Measurements from ENCODE around the gene CDHR5.
A peak's percentile ranks its signal among the peaks of the same experiment; 100 is the strongest.

Gene CDHR5

DNA sequence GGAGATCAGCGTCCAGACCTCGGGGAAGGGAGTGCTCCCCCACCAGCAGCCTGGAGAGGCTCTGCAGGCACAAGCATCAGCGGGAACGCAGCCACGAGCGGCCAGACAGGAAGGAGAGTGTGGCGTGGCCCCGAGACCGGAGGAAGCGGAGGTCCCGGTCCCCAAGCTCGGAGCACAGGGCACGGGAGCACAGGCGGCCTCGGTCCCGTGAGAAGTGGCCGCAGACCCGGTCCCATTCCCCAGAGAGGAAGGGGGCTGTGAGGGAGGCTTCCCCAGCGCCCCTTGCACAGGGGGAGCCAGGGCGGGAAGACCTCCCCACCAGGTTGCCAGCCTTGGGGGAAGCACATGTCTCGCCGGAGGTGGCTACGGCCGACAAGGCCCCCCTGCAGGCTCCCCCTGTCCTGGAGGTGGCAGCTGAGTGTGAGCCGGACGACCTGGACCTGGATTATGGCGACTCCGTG, 15.9 kb downstream of the CDHR5 start:
- no peak for TF ChIP-seq CTCF (IDR thresholded peaks at IDR 0.05; ENCODE audit: low read length, missing control alignments)
- no peak overlapping the region for H3K4me3 ChIP-seq (replicated peaks; ENCODE audit: low read depth, low read length)
- DNase-seq (ENCODE audit: low read depth) = no peak

GRCh38 chr11:607971-608659, 16.6 kb downstream of the CDHR5 start:
- no peak overlapping the region for H3K4me3 ChIP-seq (replicated peaks; ENCODE audit: low read depth, low read length)
- TF ChIP-seq CTCF (IDR thresholded peaks at IDR 0.05; ENCODE audit: low read length, missing control alignments) = no peak
- DNase-seq (ENCODE audit: low read depth) = no peak

DNA sequence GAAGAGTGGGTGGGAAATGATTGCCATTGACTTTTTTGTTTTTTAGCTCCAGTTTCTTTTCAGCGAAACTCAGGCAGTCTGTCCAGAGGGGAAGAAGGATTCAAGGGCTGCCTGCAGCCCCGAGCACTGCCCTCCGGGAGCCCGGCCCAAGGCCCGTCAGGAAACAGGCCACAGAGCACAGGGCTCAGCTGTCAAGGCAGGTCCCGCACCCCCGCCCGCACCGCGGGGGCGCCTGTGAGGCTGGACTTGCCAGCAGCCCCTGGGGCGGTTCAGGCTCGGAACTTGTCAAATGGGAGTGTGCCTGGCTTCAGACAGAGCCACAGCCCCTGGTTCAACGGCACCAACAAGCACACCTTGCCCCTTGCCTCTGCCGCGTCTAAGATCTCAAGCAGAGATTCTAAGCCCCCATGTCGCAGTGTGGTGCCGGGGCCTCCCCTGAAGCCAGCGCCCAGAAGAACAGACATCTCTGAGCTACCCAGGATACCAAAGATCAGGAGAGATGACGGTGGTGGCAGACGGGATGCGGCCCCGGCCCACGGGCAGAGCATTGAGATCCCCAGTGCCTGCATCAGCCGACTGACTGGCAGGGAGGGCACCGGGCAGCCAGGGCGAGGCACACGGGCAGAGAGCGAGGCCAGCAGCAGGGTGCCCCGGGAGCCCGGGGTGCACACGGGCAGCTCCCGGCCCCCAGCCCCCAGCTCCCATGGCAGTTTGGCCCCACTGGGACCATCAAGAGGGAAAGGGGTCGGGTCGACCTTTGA, 17.6 kb downstream of the CDHR5 start:
- TF ChIP-seq CTCF (IDR thresholded peaks at IDR 0.05; ENCODE audit: low read length, missing control alignments) = no peak
- DNase-seq (ENCODE audit: low read depth) = no peak
- no peak overlapping the region for H3K4me3 ChIP-seq (replicated peaks; ENCODE audit: low read depth, low read length)

- no peak overlapping the region for H3K4me3 ChIP-seq (replicated peaks; ENCODE audit: low read depth, low read length)
- no peak for TF ChIP-seq CTCF (IDR thresholded peaks at IDR 0.05; ENCODE audit: low read length, missing control alignments)
- DNase-seq (ENCODE audit: low read depth) = peak; percentile 88
These were observed 18.5 kb downstream of the CDHR5 start for GRCh38 chr11:606245-606644.

DNA sequence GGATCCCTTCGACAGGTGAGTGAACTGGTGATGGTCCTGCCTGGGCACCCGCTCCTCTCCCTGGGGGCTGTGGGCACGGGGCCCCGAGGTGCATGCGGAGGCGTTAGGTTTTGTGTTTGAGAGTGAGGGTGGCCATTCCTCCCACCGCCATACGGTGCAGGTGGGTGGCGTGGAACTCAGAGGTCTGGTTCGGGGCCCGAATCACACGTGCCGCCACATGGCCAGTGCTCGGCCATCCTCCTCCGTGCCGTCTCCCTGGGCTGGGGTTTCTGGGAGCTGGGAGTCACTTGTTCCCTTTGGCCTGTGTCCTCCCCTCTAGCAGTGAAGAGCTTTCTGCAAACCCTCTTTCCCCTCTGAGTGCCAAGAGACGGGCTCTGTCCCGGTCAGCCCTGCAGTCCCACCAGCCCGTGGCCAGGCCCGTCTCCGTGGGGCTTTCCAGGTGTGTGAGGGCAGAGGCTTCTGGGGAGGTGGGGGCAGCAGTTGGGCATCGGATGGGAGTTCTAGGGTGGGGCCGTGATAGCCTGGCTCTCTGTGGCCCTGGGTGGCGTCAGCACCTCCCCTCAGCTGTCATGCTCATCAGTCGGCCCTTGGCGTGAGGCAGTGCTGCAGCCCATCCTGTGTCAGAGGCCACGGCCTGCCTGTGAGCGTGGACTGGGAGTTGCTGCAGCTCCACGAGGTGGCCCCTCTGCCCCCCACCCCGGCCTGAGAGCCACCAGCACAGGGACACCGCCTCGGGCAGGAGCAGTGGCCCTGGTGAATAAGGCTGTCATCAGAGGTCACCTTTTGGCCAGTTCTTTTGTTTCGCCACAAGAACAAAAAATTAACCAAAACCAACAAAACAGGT, 19.2 kb downstream of the CDHR5 start:
- no peak overlapping the region for H3K4me3 ChIP-seq (replicated peaks; ENCODE audit: low read depth, low read length)
- TF ChIP-seq CTCF (IDR thresholded peaks at IDR 0.05; ENCODE audit: low read length, missing control alignments) = no peak
- no peak for DNase-seq (ENCODE audit: low read depth)

DNA sequence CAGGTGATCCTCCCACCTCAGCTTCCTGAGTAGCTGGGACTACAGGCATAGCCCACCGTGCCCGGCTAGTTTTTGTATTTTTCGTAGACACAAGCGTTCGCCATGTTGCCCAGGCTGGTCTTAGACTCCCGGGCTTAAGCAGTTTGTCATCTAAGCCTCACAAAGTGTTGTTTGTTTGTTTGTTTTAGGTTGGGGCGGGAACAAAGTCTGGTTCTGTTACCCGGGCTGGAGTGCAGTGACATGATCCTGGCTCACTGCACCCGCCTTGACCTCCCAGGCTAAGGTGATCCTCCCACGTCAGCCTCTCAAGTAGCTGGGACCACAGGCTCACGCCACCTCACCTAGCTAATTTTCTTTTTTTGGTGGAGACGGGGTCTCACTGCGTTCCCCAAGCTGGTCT, 21.6 kb downstream of the CDHR5 start:
- no peak for DNase-seq (ENCODE audit: low read depth)
- TF ChIP-seq CTCF (IDR thresholded peaks at IDR 0.05; ENCODE audit: low read length, missing control alignments) = no peak
- no peak overlapping the region for H3K4me3 ChIP-seq (replicated peaks; ENCODE audit: low read depth, low read length)
